ENCODE data around the gene BMPR1A.

The BMPR1A gene

GRCh38 chr10:86773498-86773897, 17.1 kb downstream of the BMPR1A start:
- H3K4me3 ChIP-seq (ENCODE audit: low read depth, low read length), result no peak overlapping the region
- no peak for TF ChIP-seq CTCF (IDR thresholded peaks at IDR 0.05; ENCODE audit: low read depth, low read length, missing control alignments)
- DNase-seq (ENCODE audit: low read depth), result no peak

GRCh38 chr10:86775056-86775869, 18.8 kb downstream of the BMPR1A start:
- TF ChIP-seq CTCF (IDR thresholded peaks at IDR 0.05; ENCODE audit: low read depth, low read length, missing control alignments), result no peak
- no peak overlapping the region for H3K4me3 ChIP-seq (ENCODE audit: low read depth, low read length)
- DNase-seq (ENCODE audit: low read depth), result no peak

- H3K4me3 ChIP-seq (ENCODE audit: low read depth, low read length), result no peak overlapping the region
- TF ChIP-seq CTCF (IDR thresholded peaks at IDR 0.05; ENCODE audit: low read depth, low read length, missing control alignments), result no peak
- no peak for DNase-seq (ENCODE audit: low read depth)
These were observed 19.4 kb downstream of the BMPR1A start for GRCh38 chr10:86775870-86776180.

GRCh38 chr10:86779220-86780017, 23.0 kb downstream of the BMPR1A start:
- no peak for DNase-seq (ENCODE audit: low read depth)
- TF ChIP-seq CTCF (IDR thresholded peaks at IDR 0.05; ENCODE audit: low read depth, low read length, missing control alignments), result no peak
- no peak overlapping the region for H3K4me3 ChIP-seq (ENCODE audit: low read depth, low read length)

- no peak for TF ChIP-seq CTCF (IDR thresholded peaks at IDR 0.05; ENCODE audit: low read depth, low read length, missing control alignments)
- no peak overlapping the region; the same call in 1 of the 2 replicates for H3K4me3 ChIP-seq (ENCODE audit: low read depth, low read length)
- peak; percentile 13 for DNase-seq (ENCODE audit: low read depth)
These were observed 26.4 kb downstream of the BMPR1A start for GRCh38 chr10:86782701-86783418.

- TF ChIP-seq CTCF (IDR thresholded peaks at IDR 0.05; ENCODE audit: low read depth, low read length, missing control alignments), result no peak
- no peak overlapping the region for H3K4me3 ChIP-seq (ENCODE audit: low read depth, low read length)
These were observed 28.6 kb downstream of the BMPR1A start for GRCh38 chr10:86785037-86785436.

More at GRCh38 chr10:86785037-86785436, 28.6 kb downstream of the BMPR1A start:
- DNase-seq (ENCODE audit: low read depth), result no peak

All from GM12864 (cell line).